ENCODE results near the gene CST6. TPM values are rescaled to one million over a fixed set of nuclear protein-coding genes. Genes with fewer than 3 reads are reported as not detected.
A peak's percentile ranks its signal among the peaks of the same experiment; 100 is the strongest.

CST6 gene
- total RNA-seq, 1 donor from 2014 or later: not detected

DNA sequence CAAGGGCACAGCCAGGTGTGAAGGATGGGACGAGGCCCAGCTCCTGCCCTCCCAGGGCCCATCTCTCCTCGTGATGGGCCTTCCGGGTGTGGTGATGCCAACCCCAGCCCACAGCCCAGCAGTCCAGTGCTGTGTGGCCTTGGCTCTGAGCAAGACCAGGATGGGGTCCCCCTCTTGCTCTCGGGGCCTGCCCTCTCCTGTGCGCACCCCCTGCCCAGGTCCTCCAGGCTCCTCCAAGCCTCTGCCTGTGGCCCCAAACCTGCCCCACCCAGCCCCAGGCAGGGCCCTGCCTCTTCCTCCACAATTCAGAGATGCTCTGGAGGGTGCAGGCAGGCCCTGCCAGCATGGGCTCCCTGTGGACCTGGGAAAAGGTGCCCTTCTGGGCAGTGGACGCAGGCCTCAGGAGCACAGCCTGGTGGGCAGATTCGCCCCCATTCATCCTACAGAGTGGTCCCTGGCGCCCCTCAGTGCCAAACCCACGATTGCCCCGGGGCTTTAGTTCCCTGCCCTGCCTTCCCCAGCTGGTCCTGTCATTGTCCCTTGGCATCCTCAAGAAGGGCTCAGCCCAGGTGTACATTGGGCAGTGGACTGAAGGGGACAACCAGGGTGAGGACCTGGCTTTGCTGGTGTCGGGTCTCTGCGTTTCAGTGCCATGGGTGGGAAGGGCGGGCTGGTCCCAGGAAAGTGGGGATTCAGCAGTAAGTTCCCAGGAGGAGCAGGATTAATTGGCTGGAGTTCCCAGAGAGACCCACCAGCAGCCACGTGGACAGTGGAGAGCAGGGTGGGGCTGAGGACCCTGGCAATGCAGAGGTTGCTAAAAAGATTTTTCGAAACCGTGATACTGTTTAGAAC is 29.6 kb upstream of the CST6 start:
- Histone ChIP-seq H3K36me3 (peaks cover 26% of the 10 kb centered on the region), H3K27me3 (ENCODE audit: low read depth) (no peaks in the 10 kb centered on the region), H3K27ac (replicated peaks) (no peak overlapping the region), H3K4me1 (peaks cover 9% of the 10 kb centered on the region), H3K4me3 (no peak overlapping the region), H3K9me3 (replicated peaks) (no peaks in the 10 kb centered on the region)
- TF ChIP-seq, protein P1, sequence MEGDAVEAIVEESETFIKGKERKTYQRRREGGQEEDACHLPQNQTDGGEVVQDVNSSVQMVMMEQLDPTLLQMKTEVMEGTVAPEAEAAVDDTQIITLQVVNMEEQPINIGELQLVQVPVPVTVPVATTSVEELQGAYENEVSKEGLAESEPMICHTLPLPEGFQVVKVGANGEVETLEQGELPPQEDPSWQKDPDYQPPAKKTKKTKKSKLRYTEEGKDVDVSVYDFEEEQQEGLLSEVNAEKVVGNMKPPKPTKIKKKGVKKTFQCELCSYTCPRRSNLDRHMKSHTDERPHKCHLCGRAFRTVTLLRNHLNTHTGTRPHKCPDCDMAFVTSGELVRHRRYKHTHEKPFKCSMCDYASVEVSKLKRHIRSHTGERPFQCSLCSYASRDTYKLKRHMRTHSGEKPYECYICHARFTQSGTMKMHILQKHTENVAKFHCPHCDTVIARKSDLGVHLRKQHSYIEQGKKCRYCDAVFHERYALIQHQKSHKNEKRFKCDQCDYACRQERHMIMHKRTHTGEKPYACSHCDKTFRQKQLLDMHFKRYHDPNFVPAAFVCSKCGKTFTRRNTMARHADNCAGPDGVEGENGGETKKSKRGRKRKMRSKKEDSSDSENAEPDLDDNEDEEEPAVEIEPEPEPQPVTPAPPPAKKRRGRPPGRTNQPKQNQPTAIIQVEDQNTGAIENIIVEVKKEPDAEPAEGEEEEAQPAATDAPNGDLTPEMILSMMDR (IDR thresholded peaks at IDR 0.05; ENCODE audit: borderline replicate concordance): no peak
- intact Hi-C loops (cut with micrococcal nuclease): no loop called here
- DNase-seq: no peak

DNA sequence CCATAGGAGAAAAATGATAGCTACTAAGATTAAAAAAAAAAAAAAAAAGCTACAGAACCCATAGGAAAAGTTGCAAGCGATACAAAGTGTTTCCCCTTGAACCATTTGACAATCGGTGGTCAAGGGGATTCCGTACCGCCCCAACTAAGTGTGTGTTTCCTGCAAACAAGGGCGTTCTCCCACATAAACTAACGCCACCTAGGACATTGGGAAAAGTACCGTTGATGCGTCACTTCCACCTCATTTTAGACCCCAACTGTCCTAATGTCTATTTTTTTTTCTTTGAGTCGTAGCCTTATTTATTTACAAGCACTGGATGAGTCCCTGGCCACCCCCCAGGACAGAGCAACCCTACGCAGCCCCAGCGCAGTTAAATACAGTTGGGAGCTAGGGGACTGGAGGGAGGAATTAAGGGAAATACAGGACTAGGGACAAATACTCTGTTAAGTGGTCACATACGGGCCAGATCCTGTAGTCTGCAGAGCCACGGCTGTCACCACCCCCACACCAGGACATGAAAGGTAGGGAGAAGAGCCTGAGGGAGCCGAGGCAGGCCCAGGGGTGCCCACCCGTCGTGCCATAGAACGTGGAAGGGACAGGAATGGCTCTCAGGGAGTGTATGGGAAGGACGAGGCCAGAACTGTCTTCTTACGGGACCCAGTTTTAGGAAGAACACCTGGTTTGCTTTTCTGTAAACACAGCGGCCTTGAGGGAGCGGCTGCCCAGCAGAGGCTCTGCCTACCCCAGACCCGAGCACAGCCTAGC is 28.8 kb upstream of the CST6 start:
- intact Hi-C loops (cut with micrococcal nuclease): no loop called here
- no peak overlapping the region for H3K4me3 ChIP-seq
- H3K27ac ChIP-seq (replicated peaks): no peak overlapping the region
- TF ChIP-seq, protein P1 (IDR thresholded peaks at IDR 0.05; ENCODE audit: borderline replicate concordance): no peak
- DNase-seq: no peak
- H3K27me3 ChIP-seq (ENCODE audit: low read depth): no peaks in the 10 kb centered on the region
- H3K9me3 ChIP-seq (replicated peaks): no peaks in the 10 kb centered on the region
- H3K36me3 ChIP-seq: peaks cover 18% of the 10 kb centered on the region
- H3K4me1 ChIP-seq: peaks cover 9% of the 10 kb centered on the region

DNA sequence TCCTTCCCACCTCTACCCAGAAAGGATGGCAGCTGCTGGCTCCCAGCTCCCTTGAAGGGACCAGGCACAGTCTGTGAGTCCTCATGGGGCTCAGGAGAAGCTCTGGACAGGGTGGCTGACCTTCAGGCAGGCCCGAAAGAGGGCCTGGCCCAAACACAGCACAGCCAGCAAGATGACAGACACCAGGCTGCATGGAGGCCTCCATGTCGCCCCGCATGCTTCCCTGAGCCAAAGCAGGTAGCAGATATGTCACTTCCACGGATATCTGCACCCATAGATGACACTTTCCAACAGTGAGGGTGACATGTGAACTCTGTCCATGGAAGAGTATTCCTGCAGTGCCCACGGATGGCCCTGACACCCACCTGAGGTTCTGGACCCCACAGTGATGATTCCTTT is 28.2 kb upstream of the CST6 start:
- intact Hi-C loops (cut with micrococcal nuclease): no loop called here

DNA sequence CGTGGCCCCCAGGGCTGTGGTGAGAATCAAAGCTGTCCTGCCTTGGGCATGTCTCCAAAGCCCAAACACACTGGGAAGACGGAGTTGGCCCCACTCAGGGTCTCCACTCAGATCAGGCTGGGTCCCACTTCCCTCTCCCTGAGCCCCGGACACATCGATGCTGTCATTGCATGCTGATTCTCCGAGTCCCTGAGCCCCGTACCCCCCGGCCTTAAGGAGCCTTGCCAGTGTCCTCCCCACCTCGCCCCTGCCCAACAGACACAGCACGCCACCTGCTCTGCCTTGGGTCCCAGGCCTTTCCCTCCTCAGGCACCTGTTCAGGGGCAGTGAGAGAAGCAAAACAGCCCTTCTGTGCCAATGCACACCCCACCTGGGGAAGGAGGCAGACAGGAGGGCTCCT is 24.5 kb upstream of the CST6 start:
- no peaks in the 10 kb centered on the region for H3K9me3 ChIP-seq (replicated peaks)
- peaks cover 9% of the 10 kb centered on the region for H3K4me1 ChIP-seq
- H3K4me3 ChIP-seq: no peak overlapping the region
- intact Hi-C loops (cut with micrococcal nuclease): no loop called here
- no peaks in the 10 kb centered on the region for H3K27me3 ChIP-seq (ENCODE audit: low read depth)
- no peaks in the 10 kb centered on the region for H3K36me3 ChIP-seq
- H3K27ac ChIP-seq (replicated peaks): no peak overlapping the region
- TF ChIP-seq, protein P1 (IDR thresholded peaks at IDR 0.05; ENCODE audit: borderline replicate concordance): no peak
- no peak for DNase-seq

More for the DNA sequence above, 28.2 kb upstream of the CST6 start:
- Histone ChIP-seq H3K4me3 (no peak overlapping the region), H3K36me3 (peaks cover 13% of the 10 kb centered on the region), H3K27ac (replicated peaks) (no peak overlapping the region), H3K9me3 (replicated peaks) (no peaks in the 10 kb centered on the region), H3K27me3 (ENCODE audit: low read depth) (no peaks in the 10 kb centered on the region), H3K4me1 (peaks cover 9% of the 10 kb centered on the region)
- no peak for DNase-seq
- TF ChIP-seq, protein P1 (IDR thresholded peaks at IDR 0.05; ENCODE audit: borderline replicate concordance): no peak

DNA sequence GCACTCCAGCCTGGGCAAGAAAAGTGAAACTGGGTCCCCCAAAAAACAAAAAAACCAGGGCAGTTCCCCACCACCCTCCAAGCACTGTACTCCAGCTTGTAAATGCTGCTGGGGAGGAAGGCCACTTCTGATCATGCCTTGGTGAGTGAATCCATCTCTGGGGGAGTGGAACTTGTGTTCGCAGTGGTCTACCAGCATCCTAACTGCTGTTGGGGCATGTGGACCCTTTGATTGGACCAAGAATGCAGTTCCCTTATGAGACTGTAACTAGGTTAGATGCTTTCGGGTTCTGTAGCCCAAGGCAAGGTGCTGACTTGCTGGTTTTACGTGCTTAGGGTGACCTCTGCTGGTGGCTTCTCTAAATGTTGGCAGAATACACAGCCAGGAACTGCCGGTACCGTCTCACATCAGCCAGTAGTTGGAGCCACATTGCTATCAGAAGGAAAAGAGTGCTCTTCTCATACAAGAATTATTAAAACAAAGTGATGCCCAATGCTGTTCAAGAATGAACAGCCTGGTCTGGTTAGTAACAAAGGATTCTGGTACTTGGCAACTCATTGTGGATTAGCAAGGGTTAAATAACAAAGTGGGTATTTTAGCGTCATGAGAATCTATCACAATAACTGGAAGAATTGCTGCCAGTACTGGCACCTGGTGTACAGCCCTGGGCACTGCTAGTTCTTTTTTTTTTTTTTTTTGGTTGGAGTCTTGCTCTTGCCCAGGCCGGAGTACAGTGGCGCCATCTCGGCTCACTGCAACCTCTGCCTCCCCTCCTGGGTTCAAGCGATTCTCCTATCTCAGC is 22.8 kb upstream of the CST6 start:
- Histone ChIP-seq H3K4me1 (peaks cover 9% of the 10 kb centered on the region), H3K9me3 (replicated peaks) (no peaks in the 10 kb centered on the region), H3K4me3 (no peak overlapping the region), H3K27ac (replicated peaks) (no peak overlapping the region), H3K27me3 (ENCODE audit: low read depth) (no peaks in the 10 kb centered on the region), H3K36me3 (no peaks in the 10 kb centered on the region)
- DNase-seq: peak; percentile 77
- intact Hi-C loops (cut with micrococcal nuclease): no loop called here
- TF ChIP-seq, protein P1 (IDR thresholded peaks at IDR 0.05; ENCODE audit: borderline replicate concordance): peak; percentile 94

All from left ventricle myocardium inferior (tissue), 1 donor.